ENCODE measurements around the gene CNTNAP2. TPM values are rescaled to one million over a fixed set of nuclear protein-coding genes. Genes with fewer than 3 reads are reported as not detected.
"Not testable (repeated sequence)": the region's sequence is repeated elsewhere in the genome, so short reads cannot be mapped to it uniquely, and the experiment has no call there.

Gene CNTNAP2
- total RNA-seq, 1 donor, result 1.0 TPM

DNA sequence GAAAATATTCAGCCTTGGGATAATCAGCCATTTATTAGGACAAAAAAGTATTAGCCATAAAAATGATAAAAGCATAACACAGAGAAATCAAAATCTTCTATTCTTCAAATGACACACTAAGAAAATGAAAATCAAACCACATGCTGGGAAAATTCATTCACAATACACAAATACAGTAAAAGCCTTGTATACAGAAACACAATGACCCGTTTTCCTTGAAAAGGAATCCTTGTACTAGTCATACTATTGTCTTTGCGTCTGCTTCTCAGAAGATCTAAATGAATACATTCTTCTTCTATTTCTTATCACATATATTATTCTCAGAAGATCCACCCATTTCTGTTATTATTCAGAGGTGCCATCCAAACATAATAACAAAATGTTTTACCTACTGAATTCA, 749.1 kb downstream of the CNTNAP2 start:
- no peaks in the 10 kb centered on the region for H3K27me3 ChIP-seq (ENCODE audit: insufficient read depth, low read length)

DNA sequence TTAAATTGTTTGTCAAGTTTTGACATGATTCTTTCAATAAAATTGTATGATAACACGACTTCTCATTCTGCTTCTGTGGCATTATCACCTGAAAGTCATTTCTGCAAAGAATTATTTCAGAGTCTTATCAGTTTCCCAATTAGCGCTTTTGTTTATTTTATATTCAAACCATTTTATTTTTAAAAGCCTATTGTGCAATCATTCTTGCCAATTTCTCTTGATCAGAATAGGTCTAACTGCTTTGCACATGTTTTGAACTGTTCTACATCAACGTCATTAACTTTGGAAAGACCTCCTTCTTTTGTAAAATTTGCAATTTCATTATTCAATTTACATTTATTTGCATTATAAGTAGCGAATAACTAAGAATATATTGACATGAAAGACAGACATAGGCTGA, 758.1 kb downstream of the CNTNAP2 start:
- Histone ChIP-seq H3K4me1 (ENCODE audit: insufficient read depth, low read length) (no peaks in the 10 kb centered on the region), H3K4me3 (ENCODE audit: low read length) (no peak overlapping the region), H3K27me3 (ENCODE audit: insufficient read depth, low read length) (no peaks in the 10 kb centered on the region), H3K9me3 (ENCODE audit: low read depth, low read length) (peaks cover 4% of the 10 kb centered on the region)

More for the DNA sequence above, 749.1 kb downstream of the CNTNAP2 start:
- no peak overlapping the region for H3K4me3 ChIP-seq (ENCODE audit: low read length)
- H3K4me1 ChIP-seq (ENCODE audit: insufficient read depth, low read length), result no peaks in the 10 kb centered on the region
- H3K9me3 ChIP-seq (ENCODE audit: low read depth, low read length), result no peaks in the 10 kb centered on the region

DNA sequence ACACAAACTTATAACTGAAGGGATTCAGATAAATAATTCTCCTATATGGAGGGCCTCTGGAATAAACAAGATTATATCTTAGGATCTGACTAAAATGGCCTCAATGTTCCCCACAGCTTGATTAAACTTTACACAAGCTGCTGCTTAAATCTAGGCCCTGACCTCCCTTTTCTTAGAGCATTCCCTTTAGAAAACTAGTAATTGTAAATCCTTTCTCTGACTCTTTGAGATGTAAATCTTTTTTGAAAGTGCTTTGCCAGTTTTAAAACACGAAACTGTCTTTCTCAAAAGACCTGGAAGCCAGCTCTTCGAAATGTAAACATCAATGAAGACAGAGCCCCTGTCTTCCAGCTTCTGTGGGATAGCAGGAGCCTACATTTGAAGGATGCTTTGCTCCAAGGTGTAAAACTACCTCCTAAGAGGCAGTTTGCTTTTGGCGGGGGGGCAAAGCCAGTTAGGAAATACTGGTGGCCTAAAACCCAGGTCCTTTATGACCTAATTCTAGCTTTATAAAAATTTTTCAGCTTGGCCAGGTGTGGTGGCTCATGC, 758.7 kb downstream of the CNTNAP2 start:
- Histone ChIP-seq H3K4me1 (ENCODE audit: insufficient read depth, low read length) (no peaks in the 10 kb centered on the region), H3K9me3 (ENCODE audit: low read depth, low read length) (peaks cover 4% of the 10 kb centered on the region), H3K27me3 (ENCODE audit: insufficient read depth, low read length) (no peaks in the 10 kb centered on the region), H3K4me3 (ENCODE audit: low read length) (no peak overlapping the region)

DNA sequence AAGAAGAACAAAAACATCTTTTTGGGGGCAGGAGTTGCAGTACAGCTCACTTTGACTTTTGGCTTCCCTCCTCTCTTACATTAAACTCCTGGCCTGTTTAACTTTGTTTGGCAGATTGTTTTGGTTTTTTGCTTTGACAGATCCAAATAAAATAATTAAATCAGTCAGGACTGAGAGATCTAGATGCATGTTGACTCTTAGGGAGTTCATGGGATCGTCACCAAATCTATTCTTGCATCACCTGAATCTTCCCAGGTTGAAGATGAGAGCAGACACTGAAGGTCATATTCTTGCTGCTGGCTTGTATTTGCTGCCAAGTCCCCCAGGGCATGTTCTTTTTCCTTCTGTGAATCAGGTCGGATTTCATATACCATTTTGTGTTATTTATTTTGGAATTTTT, 759.4 kb downstream of the CNTNAP2 start:
- Histone ChIP-seq H3K4me3 (ENCODE audit: low read length) (no peak overlapping the region), H3K27me3 (ENCODE audit: insufficient read depth, low read length) (no peaks in the 10 kb centered on the region), H3K9me3 (ENCODE audit: low read depth, low read length) (peaks cover 4% of the 10 kb centered on the region), H3K4me1 (ENCODE audit: insufficient read depth, low read length) (no peaks in the 10 kb centered on the region)

DNA sequence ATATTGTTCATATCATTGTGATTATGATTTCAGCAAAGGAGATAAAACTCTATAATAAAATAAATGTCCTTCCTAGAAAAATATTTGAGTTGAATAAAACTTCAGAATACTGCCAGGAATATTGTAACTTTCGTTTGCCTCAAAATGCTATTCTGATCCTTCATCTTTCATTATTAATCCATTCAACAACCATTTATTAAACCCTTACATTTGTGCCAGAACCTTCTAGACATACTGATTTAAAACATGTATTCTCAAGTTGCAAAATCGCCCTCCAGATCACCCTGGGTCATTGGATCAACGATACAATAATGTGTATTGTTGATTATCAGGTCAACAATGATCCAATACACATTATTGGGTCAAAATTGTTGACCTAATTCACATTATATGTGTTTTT, 759.8 kb downstream of the CNTNAP2 start:
- peaks cover 4% of the 10 kb centered on the region for H3K9me3 ChIP-seq (ENCODE audit: low read depth, low read length)
- no peaks in the 10 kb centered on the region for H3K27me3 ChIP-seq (ENCODE audit: insufficient read depth, low read length)

DNA sequence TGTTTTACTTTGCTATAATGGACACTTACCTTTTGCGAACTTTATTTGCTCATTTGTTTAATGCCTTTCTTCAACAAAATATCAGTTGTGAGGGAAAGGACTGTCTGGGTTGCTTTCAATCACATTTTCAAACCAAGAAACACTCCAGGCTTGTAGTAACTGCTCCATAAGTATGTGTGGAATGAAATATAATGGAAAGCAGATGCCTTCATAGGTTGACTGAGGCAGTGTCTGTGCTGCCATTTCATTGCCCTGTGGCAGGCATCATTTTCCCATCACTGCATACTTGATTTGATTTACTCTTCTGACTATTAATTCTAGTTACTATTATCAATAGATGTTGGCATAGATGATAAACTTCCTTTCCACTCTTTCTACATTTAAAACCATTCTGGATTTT, 762.3 kb downstream of the CNTNAP2 start:
- peaks cover 4% of the 10 kb centered on the region for H3K9me3 ChIP-seq (ENCODE audit: low read depth, low read length)
- H3K27me3 ChIP-seq (ENCODE audit: insufficient read depth, low read length), result no peaks in the 10 kb centered on the region
- no peaks in the 10 kb centered on the region for H3K4me1 ChIP-seq (ENCODE audit: insufficient read depth, low read length)
- no peak overlapping the region for H3K4me3 ChIP-seq (ENCODE audit: low read length)

More for the DNA sequence above, 759.8 kb downstream of the CNTNAP2 start:
- Histone ChIP-seq H3K4me3 (ENCODE audit: low read length) (no peak overlapping the region), H3K4me1 (ENCODE audit: insufficient read depth, low read length) (no peaks in the 10 kb centered on the region)

DNA sequence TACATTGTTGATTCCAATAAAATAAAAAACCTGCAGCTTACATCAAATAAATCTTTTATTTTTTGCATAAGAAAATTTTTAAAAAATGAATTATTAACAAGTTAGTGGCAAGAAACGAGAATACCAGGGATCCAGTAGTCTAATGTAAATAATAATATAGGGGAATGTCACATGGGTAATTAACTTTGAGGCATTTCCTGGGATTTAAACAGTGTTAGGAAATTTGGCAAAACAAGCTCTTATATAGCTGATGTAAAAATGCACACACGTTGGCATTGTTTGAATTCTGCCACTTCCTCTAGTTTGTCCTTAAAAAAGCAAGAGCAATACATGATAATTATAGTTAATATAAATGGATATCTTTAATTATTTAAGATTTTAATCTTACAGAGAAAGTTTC, 768.6 kb downstream of the CNTNAP2 start:
- no peaks in the 10 kb centered on the region for H3K9me3 ChIP-seq (ENCODE audit: low read depth, low read length)
- no peaks in the 10 kb centered on the region for H3K4me1 ChIP-seq (ENCODE audit: insufficient read depth, low read length)
- no peak overlapping the region for H3K4me3 ChIP-seq (ENCODE audit: low read length)
- H3K27me3 ChIP-seq (ENCODE audit: insufficient read depth, low read length), result no peaks in the 10 kb centered on the region

DNA sequence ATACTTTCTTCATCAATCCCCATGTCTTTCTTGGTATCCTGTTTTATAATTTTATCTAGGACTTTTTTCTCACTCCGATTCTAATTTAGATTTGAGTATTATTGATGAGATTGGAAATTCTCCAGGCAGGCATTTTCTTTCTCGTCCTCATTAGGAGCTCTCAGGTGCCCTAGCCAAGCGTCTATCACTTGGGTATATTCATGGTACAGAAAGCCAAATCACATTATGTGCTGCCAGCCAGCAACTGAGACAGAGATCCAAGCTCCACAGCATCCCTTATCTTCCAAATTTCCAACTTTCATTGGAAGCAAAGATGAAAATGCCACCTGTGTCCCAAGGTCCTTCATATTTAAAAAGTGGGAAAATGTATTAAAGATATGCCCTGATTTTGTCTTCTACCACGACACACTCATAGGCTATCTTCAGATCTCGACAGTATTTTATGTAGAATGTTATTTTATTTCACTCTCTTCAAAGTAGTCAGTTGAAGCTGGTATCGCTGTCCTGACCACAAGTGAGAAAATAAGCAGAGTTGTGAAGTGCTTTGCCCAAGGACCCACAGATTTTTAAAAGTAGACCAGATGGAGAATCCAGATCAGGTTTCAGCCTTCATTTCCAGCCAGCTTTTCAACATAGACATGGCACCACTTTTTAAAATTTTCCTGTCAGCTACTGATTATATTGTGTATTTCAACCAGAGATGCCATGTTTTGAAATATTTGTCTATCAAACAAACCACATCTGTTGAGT, 773.4 kb downstream of the CNTNAP2 start:
- no peaks in the 10 kb centered on the region for H3K4me1 ChIP-seq (ENCODE audit: insufficient read depth, low read length)
- H3K9me3 ChIP-seq (ENCODE audit: low read depth, low read length), result no peaks in the 10 kb centered on the region
- no peaks in the 10 kb centered on the region for H3K27me3 ChIP-seq (ENCODE audit: insufficient read depth, low read length)
- H3K4me3 ChIP-seq (ENCODE audit: low read length), result no peak overlapping the region

DNA sequence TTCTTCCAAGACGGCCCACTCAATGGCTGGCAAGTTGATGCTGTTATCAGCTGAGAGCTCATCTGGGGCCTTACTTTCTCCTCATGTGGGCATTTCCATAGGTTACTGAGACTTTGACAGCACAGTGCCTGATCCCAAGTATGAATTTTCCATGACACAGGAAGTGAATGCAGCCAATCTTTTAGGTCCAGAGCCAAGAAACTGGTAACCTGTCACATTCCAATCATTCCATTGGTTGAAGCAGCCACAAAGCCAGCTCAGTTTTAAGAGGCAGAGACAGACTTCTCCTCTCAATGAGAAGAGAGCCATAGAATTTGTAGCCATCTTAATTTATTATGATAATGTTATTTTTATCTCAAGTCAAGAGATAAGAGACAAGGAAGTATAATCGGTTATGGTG, 775.5 kb downstream of the CNTNAP2 start:
- no peaks in the 10 kb centered on the region for H3K4me1 ChIP-seq (ENCODE audit: insufficient read depth, low read length)
- no peak overlapping the region for H3K4me3 ChIP-seq (ENCODE audit: low read length)
- H3K9me3 ChIP-seq (ENCODE audit: low read depth, low read length), result no peaks in the 10 kb centered on the region
- no peaks in the 10 kb centered on the region for H3K27me3 ChIP-seq (ENCODE audit: insufficient read depth, low read length)

DNA sequence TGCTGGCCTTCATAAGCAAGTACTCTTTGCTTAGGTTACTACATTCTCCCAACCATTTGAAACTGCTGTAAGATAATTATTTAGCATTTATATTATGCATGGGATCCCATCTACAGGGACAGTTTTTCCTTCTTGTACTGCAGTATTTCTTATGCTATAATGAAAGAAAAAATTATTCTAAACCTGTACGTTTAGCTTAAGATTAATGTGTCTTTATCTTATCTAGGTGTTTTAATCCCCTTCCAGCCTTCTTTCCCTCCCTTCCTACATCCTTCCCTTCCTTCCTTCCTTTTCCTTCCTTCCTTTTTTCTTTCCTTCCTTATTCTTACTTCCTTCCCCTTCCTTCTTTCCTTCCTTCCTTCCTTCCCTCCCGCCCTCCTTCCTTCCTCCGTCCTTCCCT, 778.3 kb downstream of the CNTNAP2 start:
- no peaks in the 10 kb centered on the region for H3K27me3 ChIP-seq (ENCODE audit: insufficient read depth, low read length)
- H3K4me1 ChIP-seq (ENCODE audit: insufficient read depth, low read length), result no peaks in the 10 kb centered on the region
- H3K4me3 ChIP-seq (ENCODE audit: low read length), result no peak overlapping the region
- H3K9me3 ChIP-seq (ENCODE audit: low read depth, low read length), result no peaks in the 10 kb centered on the region

DNA sequence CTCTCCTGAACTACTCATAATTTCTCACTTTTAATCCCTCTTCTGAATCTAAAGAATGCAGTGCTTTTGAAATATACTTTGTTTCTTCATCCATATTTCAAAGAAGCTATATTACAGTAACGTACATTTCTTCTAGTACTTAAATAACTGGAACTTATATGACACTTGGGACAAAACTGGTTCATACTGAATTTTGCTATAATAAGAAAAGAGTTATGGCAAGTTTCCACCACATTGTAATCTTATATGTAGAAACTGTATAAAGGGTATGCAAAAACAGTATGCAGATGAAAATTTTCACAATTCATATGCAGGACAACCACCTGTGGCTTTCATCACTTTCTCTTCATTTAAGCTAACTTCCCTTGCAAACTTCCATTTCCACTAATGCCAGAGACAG, 785.7 kb downstream of the CNTNAP2 start:
- Histone ChIP-seq H3K9me3 (ENCODE audit: low read depth, low read length) (no peaks in the 10 kb centered on the region), H3K27me3 (ENCODE audit: insufficient read depth, low read length) (no peaks in the 10 kb centered on the region), H3K4me1 (ENCODE audit: insufficient read depth, low read length) (no peaks in the 10 kb centered on the region), H3K4me3 (ENCODE audit: low read length) (no peak overlapping the region)

DNA sequence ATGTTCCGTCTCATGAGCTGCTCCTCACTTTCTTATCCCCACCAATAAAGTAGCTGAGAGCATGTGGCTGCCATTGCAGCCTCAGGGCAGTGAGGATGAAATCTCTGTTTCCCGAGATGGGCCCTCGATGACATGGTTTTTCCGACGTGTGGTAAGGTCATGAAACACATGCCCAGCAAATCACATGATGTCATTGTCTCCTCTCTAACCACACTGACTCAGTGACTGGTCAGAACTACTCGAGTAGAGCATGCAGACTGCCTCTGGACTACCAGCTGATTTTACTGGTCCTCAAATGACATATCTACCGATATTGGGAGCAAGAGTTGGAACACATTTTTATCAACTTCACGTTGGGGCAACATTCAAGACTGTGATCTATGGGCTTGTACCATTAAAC, 786.1 kb downstream of the CNTNAP2 start:
- H3K4me3 ChIP-seq (ENCODE audit: low read length), result no peak overlapping the region
- no peaks in the 10 kb centered on the region for H3K9me3 ChIP-seq (ENCODE audit: low read depth, low read length)

DNA sequence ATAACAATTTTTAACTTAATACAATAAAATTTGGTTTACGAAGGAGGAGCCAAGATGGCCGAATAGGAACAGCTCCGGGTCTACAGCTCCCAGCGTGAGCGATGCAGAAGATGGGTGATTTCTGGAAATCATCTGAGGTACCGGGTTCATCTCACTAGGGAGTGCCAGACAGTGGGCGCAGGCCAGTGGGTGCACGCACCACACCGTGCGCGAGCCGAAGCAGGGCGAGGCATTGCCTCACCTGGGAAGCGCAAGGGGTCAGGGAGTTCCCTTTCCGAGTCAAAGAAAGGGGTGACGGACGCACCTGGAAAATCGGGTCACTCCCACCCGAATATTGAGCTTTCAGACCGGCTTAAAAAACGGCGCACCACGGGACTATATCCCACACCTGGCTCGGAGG, 789.1 kb downstream of the CNTNAP2 start:
- H3K27me3 ChIP-seq (ENCODE audit: insufficient read depth, low read length); H3K9me3 ChIP-seq (ENCODE audit: low read depth, low read length); H3K4me1 ChIP-seq (ENCODE audit: insufficient read depth, low read length); H3K4me3 ChIP-seq (ENCODE audit: low read length): not testable (repeated sequence)

More for the DNA sequence above, 786.1 kb downstream of the CNTNAP2 start:
- Histone ChIP-seq H3K4me1 (ENCODE audit: insufficient read depth, low read length) (no peaks in the 10 kb centered on the region), H3K27me3 (ENCODE audit: insufficient read depth, low read length) (no peaks in the 10 kb centered on the region)

DNA sequence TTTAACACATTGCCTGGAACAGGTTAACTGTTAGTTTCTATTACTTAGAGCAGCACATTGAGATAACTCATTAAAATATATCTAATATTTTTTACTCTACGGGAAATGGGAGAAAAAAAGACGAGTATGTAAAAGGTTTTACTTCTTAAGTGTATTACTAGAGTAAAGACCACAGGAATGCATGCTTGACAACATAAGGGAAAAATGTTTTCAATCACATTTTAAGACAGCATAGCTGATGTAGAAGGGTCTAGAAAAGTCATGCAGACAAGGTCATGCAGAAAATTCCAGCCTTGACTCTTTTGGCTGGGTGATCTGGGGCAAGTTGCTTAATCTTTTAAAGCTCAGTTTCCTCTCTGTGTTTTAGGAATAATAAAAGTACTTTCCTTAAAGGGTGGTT, 806.2 kb downstream of the CNTNAP2 start:
- no peaks in the 10 kb centered on the region for H3K4me1 ChIP-seq (ENCODE audit: insufficient read depth, low read length)
- H3K9me3 ChIP-seq (ENCODE audit: low read depth, low read length), result peaks cover 6% of the 10 kb centered on the region

DNA sequence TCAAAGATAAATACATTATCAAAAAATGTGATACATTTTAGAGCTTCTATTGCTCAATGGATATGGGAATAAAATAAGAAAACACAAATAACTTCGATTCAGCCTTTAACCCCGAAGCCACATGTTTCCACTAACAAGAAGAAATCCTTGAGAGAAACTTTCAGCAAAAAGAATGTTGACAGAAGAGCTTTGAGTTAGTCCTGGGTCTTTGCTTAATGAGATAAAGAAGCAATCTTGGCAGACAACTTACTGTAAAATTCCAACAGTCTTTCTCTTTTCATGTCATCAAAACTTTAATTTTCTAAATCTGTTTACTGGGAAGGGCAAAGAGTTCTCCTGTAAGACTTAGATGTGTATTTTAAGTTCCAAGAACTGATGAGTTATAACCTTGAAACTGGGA, 810.2 kb downstream of the CNTNAP2 start:
- no peaks in the 10 kb centered on the region for H3K4me1 ChIP-seq (ENCODE audit: insufficient read depth, low read length)
- H3K27me3 ChIP-seq (ENCODE audit: insufficient read depth, low read length), result no peaks in the 10 kb centered on the region
- no peaks in the 10 kb centered on the region for H3K9me3 ChIP-seq (ENCODE audit: low read depth, low read length)
- no peak overlapping the region for H3K4me3 ChIP-seq (ENCODE audit: low read length)

More for the DNA sequence above, 806.2 kb downstream of the CNTNAP2 start:
- H3K4me3 ChIP-seq (ENCODE audit: low read length), result no peak overlapping the region
- no peaks in the 10 kb centered on the region for H3K27me3 ChIP-seq (ENCODE audit: insufficient read depth, low read length)

DNA sequence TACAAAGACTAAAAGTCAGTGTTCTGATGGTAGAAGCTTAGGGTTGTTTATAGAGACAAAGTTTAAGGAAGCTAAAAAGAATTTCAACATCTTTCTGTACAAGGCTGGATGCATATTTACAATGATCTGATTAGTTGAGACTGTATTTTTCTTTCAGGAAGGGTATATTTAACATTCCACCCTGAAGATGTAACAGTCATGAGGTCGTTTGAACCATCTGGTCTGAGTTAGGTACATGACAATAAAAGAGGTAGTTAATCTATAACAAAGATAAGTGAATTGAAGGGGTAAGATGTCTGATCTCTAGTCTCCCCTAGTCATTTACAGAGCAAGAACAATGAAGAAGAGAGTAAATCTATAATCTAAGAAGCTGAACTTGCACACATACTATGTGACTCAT, 821.2 kb downstream of the CNTNAP2 start:
- Histone ChIP-seq H3K4me3 (ENCODE audit: low read length) (no peak overlapping the region), H3K4me1 (ENCODE audit: insufficient read depth, low read length) (no peaks in the 10 kb centered on the region), H3K9me3 (ENCODE audit: low read depth, low read length) (no peaks in the 10 kb centered on the region), H3K27me3 (ENCODE audit: insufficient read depth, low read length) (no peaks in the 10 kb centered on the region)
